MM.1S (cell line): ENCODE measurements around the gene SH3PXD2B.

ENCODE experiments used
- DNase-seq: peaks from one replicate; pipeline ENCODE4 v3.0.0-alpha.2; 2015
- H2AFZ ChIP-seq: fragments of 300-600 bp; sonication (generic); 2 replicates; pipeline ENCODE4 v1.6.0; 2016; ENCODE audit warnings: antibody characterized with exemption, low read length
- H3F3A ChIP-seq: fragments of 300-600 bp; sonication (generic); 2 replicates; pipeline ENCODE4 v1.6.1; 2016; ENCODE audit warnings: mild to moderate bottlenecking, antibody characterized with exemption, low read length, moderate library complexity, mixed read lengths; ENCODE audit not compliant: insufficient read depth
- H3K27ac ChIP-seq: fragments of 300-600 bp; sonication (generic); 2 replicates; pipeline ENCODE4 v1.5.1; 2016; ENCODE audit warnings: mild to moderate bottlenecking, low read length
- H3K27me3 ChIP-seq: fragments of 300-600 bp; sonication (generic); replicated peaks from 2 replicates; pipeline ENCODE4 v1.6.0; 2016; ENCODE audit warnings: low read length; ENCODE audit not compliant: insufficient read depth
- H3K36me3 ChIP-seq: fragments of 300-600 bp; sonication (generic); replicated peaks from 2 replicates; pipeline ENCODE4 v1.6.1; 2016; ENCODE audit warnings: mild to moderate bottlenecking, low read length, mixed read lengths; ENCODE audit not compliant: insufficient read depth
- H3K4me1 ChIP-seq: fragments of 300-600 bp; sonication (generic); 2 replicates; pipeline ENCODE4 v1.6.1; 2016; ENCODE audit warnings: low read length, mixed read lengths
- H3K4me2 ChIP-seq: fragments of 300-600 bp; sonication (generic); 2 replicates; pipeline ENCODE4 v1.6.0; 2016; ENCODE audit warnings: low read depth, low read length
- H3K4me3 ChIP-seq: fragments of 300-600 bp; sonication (generic); 2 replicates; pipeline ENCODE4 v1.5.1; 2016; ENCODE audit warnings: low read length, mixed read lengths
- H3K79me2 ChIP-seq: fragments of 300-600 bp; sonication (generic); 2 replicates; pipeline ENCODE4 v1.6.1; 2016; ENCODE audit warnings: mixed run types, low read length, mixed read lengths
- H3K9ac ChIP-seq: fragments of 300-600 bp; sonication (generic); 2 replicates; pipeline ENCODE4 v1.6.1; 2016; ENCODE audit warnings: low read length, mixed read lengths
- H3K9me2 ChIP-seq: fragments of 300-600 bp; sonication (generic); replicated peaks from 2 replicates; pipeline ENCODE4 v1.6.1; 2016; ENCODE audit warnings: mild to moderate bottlenecking, low read length, mixed read lengths; ENCODE audit not compliant: insufficient read depth
- H3K9me3 ChIP-seq: fragments of 300-600 bp; sonication (generic); replicated peaks from 2 replicates; pipeline ENCODE4 v1.6.1; 2016; ENCODE audit warnings: mild to moderate bottlenecking, low read length, mixed read lengths; ENCODE audit not compliant: insufficient read depth
- H4K20me1 ChIP-seq: fragments of 300-600 bp; sonication (generic); 2 replicates; pipeline ENCODE4 v1.6.1; 2016; ENCODE audit warnings: mild to moderate bottlenecking, low read length, moderate library complexity, mixed read lengths; ENCODE audit not compliant: insufficient read depth
- EZH2 ChIP-seq: fragments of 300-600 bp; sonication (generic); optimal IDR thresholded peaks from 2 replicates; pipeline ENCODE3; 2017; ENCODE audit warnings: low read depth, mild to moderate bottlenecking, antibody characterized with exemption, low read length, mixed read lengths
- EZH2phosphoT487 ChIP-seq: fragments of 300-600 bp; sonication (generic); IDR thresholded peaks from 2 replicates; pipeline ENCODE4 v1.6.1; 2018; ENCODE audit warnings: antibody characterized with exemption, low read length
- TF ChIP-seq, protein P1 (sequence below): fragments of 300-600 bp; sonication (generic); IDR thresholded peaks from 2 replicates; pipeline ENCODE4 v1.5.1; 2016; ENCODE audit warnings: antibody characterized with exemption, low read length, mixed read lengths

Gene SH3PXD2B

DNA sequence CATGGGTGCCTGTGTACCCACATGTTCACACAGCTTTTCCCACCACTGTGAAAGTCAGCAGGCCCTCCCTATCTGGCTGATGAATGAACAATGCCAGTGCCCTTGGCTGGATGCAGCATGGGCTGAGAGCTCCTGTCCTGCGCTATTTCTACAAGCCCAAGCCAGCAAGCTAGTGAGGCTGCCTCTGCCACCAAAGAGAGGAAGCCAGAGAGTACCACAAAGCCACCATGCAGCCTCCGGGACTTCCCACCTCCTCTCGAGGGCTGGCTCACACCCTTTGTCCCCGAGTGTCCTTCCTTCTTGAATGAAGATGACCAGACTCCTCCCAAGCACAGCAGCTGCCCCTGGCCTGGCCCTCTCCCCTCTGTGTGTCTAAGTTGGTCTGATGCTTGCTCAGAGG, 76.5 kb downstream of the SH3PXD2B start:
- no peak overlapping the region for H3K27ac ChIP-seq
- no peaks in the 10 kb centered on the region for H3K9me3 ChIP-seq
- no peaks in the 10 kb centered on the region for H3K9me2 ChIP-seq
- no peak overlapping the region for H3K9ac ChIP-seq
- H3K4me1 ChIP-seq: no peaks in the 10 kb centered on the region
- DNase-seq: no peak
- H3K27me3 ChIP-seq: no peaks in the 10 kb centered on the region
- H3K4me3 ChIP-seq: no peak overlapping the region
- no peak overlapping the region for H3K4me2 ChIP-seq
- H3K36me3 ChIP-seq: no peaks in the 10 kb centered on the region
- H3K79me2 ChIP-seq: no peaks in the 10 kb centered on the region
- TF ChIP-seq EZH2 (no peak), EZH2phosphoT487 (no peak)
- TF ChIP-seq, protein P1, sequence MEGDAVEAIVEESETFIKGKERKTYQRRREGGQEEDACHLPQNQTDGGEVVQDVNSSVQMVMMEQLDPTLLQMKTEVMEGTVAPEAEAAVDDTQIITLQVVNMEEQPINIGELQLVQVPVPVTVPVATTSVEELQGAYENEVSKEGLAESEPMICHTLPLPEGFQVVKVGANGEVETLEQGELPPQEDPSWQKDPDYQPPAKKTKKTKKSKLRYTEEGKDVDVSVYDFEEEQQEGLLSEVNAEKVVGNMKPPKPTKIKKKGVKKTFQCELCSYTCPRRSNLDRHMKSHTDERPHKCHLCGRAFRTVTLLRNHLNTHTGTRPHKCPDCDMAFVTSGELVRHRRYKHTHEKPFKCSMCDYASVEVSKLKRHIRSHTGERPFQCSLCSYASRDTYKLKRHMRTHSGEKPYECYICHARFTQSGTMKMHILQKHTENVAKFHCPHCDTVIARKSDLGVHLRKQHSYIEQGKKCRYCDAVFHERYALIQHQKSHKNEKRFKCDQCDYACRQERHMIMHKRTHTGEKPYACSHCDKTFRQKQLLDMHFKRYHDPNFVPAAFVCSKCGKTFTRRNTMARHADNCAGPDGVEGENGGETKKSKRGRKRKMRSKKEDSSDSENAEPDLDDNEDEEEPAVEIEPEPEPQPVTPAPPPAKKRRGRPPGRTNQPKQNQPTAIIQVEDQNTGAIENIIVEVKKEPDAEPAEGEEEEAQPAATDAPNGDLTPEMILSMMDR: no peak
- no peak overlapping the region for H2AFZ ChIP-seq
- H3F3A ChIP-seq: no peaks in the 10 kb centered on the region
- H4K20me1 ChIP-seq: no peaks in the 10 kb centered on the region

DNA sequence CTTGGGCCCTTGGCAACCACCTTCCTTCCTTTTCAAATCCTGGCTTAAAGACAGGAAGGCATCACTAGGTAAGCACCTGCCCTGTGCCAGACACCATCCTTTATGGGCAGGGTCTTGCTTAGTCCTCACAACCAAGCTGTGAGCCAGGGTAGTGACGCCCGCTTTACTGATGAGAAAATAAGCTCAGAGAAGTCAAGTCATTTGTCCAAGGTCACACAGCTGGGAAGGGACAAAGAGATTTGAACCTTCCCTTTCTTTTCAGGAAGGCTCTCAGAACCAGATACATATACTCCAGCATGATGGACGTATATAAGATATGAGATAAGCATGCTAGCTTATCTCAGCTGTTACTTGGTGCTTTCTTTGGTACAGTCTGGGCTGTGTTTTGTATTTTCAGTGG, 76.9 kb downstream of the SH3PXD2B start:
- no peak overlapping the region for H3K4me2 ChIP-seq
- no peak for DNase-seq
- H3K9ac ChIP-seq: no peak overlapping the region
- TF ChIP-seq, protein P1: no peak
- TF ChIP-seq EZH2: no peak
- TF ChIP-seq EZH2phosphoT487: no peak
- no peaks in the 10 kb centered on the region for H3K36me3 ChIP-seq
- H3K9me2 ChIP-seq: no peaks in the 10 kb centered on the region
- no peaks in the 10 kb centered on the region for H3K4me1 ChIP-seq
- H3K4me3 ChIP-seq: no peak overlapping the region
- H4K20me1 ChIP-seq: no peaks in the 10 kb centered on the region
- H3F3A ChIP-seq: no peaks in the 10 kb centered on the region
- H3K27me3 ChIP-seq: no peaks in the 10 kb centered on the region
- H3K9me3 ChIP-seq: no peaks in the 10 kb centered on the region
- no peaks in the 10 kb centered on the region for H3K79me2 ChIP-seq
- no peak overlapping the region for H3K27ac ChIP-seq
- H2AFZ ChIP-seq: no peak overlapping the region

DNA sequence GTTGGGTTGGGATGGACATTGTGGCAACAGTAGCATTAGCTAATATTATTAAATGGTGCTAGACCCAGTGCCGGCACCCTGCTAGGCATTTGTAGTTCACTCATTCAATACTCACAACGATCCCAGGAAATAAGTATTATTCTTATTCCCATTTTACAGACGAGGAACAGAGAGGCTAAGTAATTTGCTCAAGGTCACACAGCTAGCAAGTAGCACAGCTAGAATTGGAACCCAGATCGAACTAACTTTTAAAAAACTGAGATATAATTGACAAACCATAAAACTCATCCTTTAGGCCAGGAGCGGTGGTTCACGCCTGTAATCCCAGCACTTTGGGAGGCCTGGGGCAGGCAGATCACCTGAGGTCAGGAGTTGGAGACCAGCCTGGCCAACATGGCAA, 79.5 kb downstream of the SH3PXD2B start:
- Histone ChIP-seq H2AFZ (no peak overlapping the region), H3K36me3 (no peaks in the 10 kb centered on the region), H3K9me3 (no peaks in the 10 kb centered on the region), H3K4me1 (no peaks in the 10 kb centered on the region), H3K9ac (no peak overlapping the region), H3K4me3 (no peak overlapping the region), H3K27ac (no peak overlapping the region), H4K20me1 (no peaks in the 10 kb centered on the region), H3K9me2 (no peaks in the 10 kb centered on the region), H3K4me2 (no peak overlapping the region), H3F3A (no peaks in the 10 kb centered on the region), H3K27me3 (no peaks in the 10 kb centered on the region), H3K79me2 (no peaks in the 10 kb centered on the region)
- DNase-seq: no peak
- TF ChIP-seq EZH2: no peak
- TF ChIP-seq, protein P1: no peak
- no peak for TF ChIP-seq EZH2phosphoT487
